WTC11 (cell line): ENCODE data around the gene ARAP2.

Experiments
- ARID4B ChIP-seq: sonication (generic); formaldehyde crosslinking; IDR thresholded peaks from 2 replicates; pipeline ENCODE4 v1.8.0; 2023; ENCODE audit warnings: missing genetic modification reagents, mild to moderate bottlenecking, borderline replicate concordance
- ERG ChIP-seq: fragments of 250-450 bp; sonication (Bioruptor Pico); IDR thresholded peaks from 2 replicates; pipeline ENCODE4 v1.8.0; 2021; ENCODE audit warnings: mild to moderate bottlenecking
- ESRRA ChIP-seq: sonication (generic); formaldehyde crosslinking; IDR thresholded peaks from 2 replicates; pipeline ENCODE4 v1.8.1; 2022; ENCODE audit warnings: mild to moderate bottlenecking, missing genetic modification reagents, borderline replicate concordance
- FOXJ3 ChIP-seq: sonication (generic); formaldehyde crosslinking; IDR thresholded peaks from 2 replicates; pipeline ENCODE4 v1.9.0; 2021; ENCODE audit warnings: missing genetic modification reagents, mild to moderate bottlenecking, borderline replicate concordance
- FOXP1 ChIP-seq: sonication (generic); formaldehyde crosslinking; IDR thresholded peaks from 2 replicates; pipeline ENCODE4 v1.8.0; 2022; ENCODE audit warnings: missing genetic modification reagents, mild to moderate bottlenecking, moderate library complexity, borderline replicate concordance
- MYBL2 ChIP-seq: sonication (generic); formaldehyde crosslinking; IDR thresholded peaks from 2 replicates; pipeline ENCODE4 v1.8.1; 2023; ENCODE audit warnings: mild to moderate bottlenecking, moderate library complexity, missing genetic modification reagents
- SMAD3 ChIP-seq: sonication (generic); formaldehyde crosslinking; IDR thresholded peaks from 2 replicates; pipeline ENCODE4 v1.8.0; 2022; ENCODE audit warnings: missing genetic modification reagents, mild to moderate bottlenecking, borderline replicate concordance
- ZBTB21 ChIP-seq: sonication (generic); formaldehyde crosslinking; IDR thresholded peaks from 2 replicates; pipeline ENCODE4 v1.8.1; 2023; ENCODE audit warnings: mild to moderate bottlenecking, missing genetic modification reagents, borderline replicate concordance
- ZNF263 ChIP-seq: sonication (generic); formaldehyde crosslinking; IDR thresholded peaks from 2 replicates; pipeline ENCODE4 v1.8.1; 2022; ENCODE audit warnings: low read depth, mild to moderate bottlenecking, moderate library complexity, missing genetic modification reagents
- TF ChIP-seq, protein P1 (sequence below): fragments of 200-600 bp; IDR thresholded peaks from 2 replicates; pipeline ENCODE4 v1.8.0; 2022; ENCODE audit warnings: antibody characterized with exemption
- TF ChIP-seq, protein P2 (sequence below): sonication (generic); formaldehyde crosslinking; IDR thresholded peaks from 2 replicates; pipeline ENCODE4 v1.8.1; 2022; ENCODE audit warnings: low read depth, mild to moderate bottlenecking, moderate library complexity, missing genetic modification reagents, borderline replicate concordance

- TF ChIP-seq FOXP1 (CRISPR knock-in tag) (no peak), ZNF263 (CRISPR knock-in tag) (no peak), ARID4B (CRISPR knock-in tag) (no peak), MYBL2 (CRISPR knock-in tag) (no peak), ESRRA (CRISPR knock-in tag) (no peak), FOXJ3 (CRISPR knock-in tag) (no peak), SMAD3 (no peak), ZBTB21 (CRISPR knock-in tag) (no peak), ERG (CRISPR knock-in tag) (no peak)
- TF ChIP-seq, protein P1, sequence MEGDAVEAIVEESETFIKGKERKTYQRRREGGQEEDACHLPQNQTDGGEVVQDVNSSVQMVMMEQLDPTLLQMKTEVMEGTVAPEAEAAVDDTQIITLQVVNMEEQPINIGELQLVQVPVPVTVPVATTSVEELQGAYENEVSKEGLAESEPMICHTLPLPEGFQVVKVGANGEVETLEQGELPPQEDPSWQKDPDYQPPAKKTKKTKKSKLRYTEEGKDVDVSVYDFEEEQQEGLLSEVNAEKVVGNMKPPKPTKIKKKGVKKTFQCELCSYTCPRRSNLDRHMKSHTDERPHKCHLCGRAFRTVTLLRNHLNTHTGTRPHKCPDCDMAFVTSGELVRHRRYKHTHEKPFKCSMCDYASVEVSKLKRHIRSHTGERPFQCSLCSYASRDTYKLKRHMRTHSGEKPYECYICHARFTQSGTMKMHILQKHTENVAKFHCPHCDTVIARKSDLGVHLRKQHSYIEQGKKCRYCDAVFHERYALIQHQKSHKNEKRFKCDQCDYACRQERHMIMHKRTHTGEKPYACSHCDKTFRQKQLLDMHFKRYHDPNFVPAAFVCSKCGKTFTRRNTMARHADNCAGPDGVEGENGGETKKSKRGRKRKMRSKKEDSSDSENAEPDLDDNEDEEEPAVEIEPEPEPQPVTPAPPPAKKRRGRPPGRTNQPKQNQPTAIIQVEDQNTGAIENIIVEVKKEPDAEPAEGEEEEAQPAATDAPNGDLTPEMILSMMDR: no peak
- TF ChIP-seq, protein P2, sequence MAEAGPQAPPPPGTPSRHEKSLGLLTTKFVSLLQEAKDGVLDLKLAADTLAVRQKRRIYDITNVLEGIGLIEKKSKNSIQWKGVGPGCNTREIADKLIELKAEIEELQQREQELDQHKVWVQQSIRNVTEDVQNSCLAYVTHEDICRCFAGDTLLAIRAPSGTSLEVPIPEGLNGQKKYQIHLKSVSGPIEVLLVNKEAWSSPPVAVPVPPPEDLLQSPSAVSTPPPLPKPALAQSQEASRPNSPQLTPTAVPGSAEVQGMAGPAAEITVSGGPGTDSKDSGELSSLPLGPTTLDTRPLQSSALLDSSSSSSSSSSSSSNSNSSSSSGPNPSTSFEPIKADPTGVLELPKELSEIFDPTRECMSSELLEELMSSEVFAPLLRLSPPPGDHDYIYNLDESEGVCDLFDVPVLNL: no peak
Observed at GRCh38 chr4:36024901-36025660, 219.2 kb downstream of the ARAP2 start.
